ENCODE data around the gene FAM131A.

- TF ChIP-seq SMAD1 (IDR thresholded peaks at IDR 0.05; ENCODE audit: low read depth, partially characterized antibody), result no peak
- no peak for TF ChIP-seq CEBPB (IDR thresholded peaks at IDR 0.05; ENCODE audit: borderline replicate concordance in 1 of 2, low read depth in 2 of 2, low read length in 2 of 2)
- TF ChIP-seq SKIL (IDR thresholded peaks at IDR 0.05; ENCODE audit: low read depth, poor library complexity, severe bottlenecking), result no peak
These were observed 13.7 kb upstream of the FAM131A start for GRCh38 chr3:184323696-184324095.
